WTC11 (cell line): Measurements from ENCODE around the gene PDZD8. TPM values are rescaled to one million over a fixed set of nuclear protein-coding genes. Genes with fewer than 3 reads are reported as not detected.

Experiments used
- ATAC-seq: fragments of 200-7000 bp; cut with Tn5 transposase; 2 replicates; pipeline ENCODE4 v1.10.0; 2021; ENCODE audit warnings: mild to moderate bottlenecking, moderate library complexity
- CTCF ChIA-PET: fragments of 300-600 bp; sonication (Branson Sonifier 250); formaldehyde crosslinking; loops from one replicate; lab custom pipeline; 2021; ENCODE audit warnings: antibody characterized with exemption; lab: Charles Lee
- POLR2A ChIA-PET: fragments of 350-600 bp; sonication (Branson Sonifier 250); formaldehyde crosslinking; loops from one replicate; lab custom pipeline; 2021; ENCODE audit warnings: antibody characterized with exemption; lab: Charles Lee
- DNase-seq: peaks from one replicate; pipeline ENCODE4 v3.0.0; 2021; ENCODE audit warnings: low spot score
- H3K27ac Mint-ChIP-seq: 2 replicates; pipeline ENCODE4 v1.8.0; 2021; ENCODE audit warnings: mixed read lengths
- H3K27me3 Mint-ChIP-seq: 2 replicates; pipeline ENCODE4 v1.8.0; 2021; ENCODE audit warnings: low read depth, mild to moderate bottlenecking, moderate library complexity, mixed read lengths
- H3K36me3 Mint-ChIP-seq: 2 replicates; pipeline ENCODE4 v1.8.0; 2021; ENCODE audit warnings: mixed read lengths
- H3K4me1 Mint-ChIP-seq: 2 replicates; pipeline ENCODE4 v1.8.0; 2022; ENCODE audit warnings: mixed read lengths
- H3K4me3 Mint-ChIP-seq: 2 replicates; pipeline ENCODE4 v1.8.0; 2021; ENCODE audit warnings: mild to moderate bottlenecking, moderate library complexity, mixed read lengths
- H3K9me3 Mint-ChIP-seq: 2 replicates; pipeline ENCODE4 v1.8.0; 2021; ENCODE audit warnings: mixed read lengths
- ATF3 ChIP-seq: sonication (generic); formaldehyde crosslinking; conservative IDR thresholded peaks from 2 replicates; pipeline ENCODE4 v1.8.1; 2022; ENCODE audit warnings: mild to moderate bottlenecking, missing genetic modification reagents
- E2F1 ChIP-seq: sonication (generic); formaldehyde crosslinking; IDR thresholded peaks from 2 replicates; pipeline ENCODE4 v1.8.0; 2022; ENCODE audit warnings: mild to moderate bottlenecking, missing genetic modification reagents
- E2F5 ChIP-seq: sonication (generic); formaldehyde crosslinking; IDR thresholded peaks from 2 replicates; pipeline ENCODE4 v1.8.1; 2022; ENCODE audit warnings: mild to moderate bottlenecking, moderate library complexity, missing genetic modification reagents
- EMX1 ChIP-seq: fragments of 250-450 bp; sonication (Bioruptor Pico); IDR thresholded peaks from 2 replicates; pipeline ENCODE4 v1.8.0; 2021; ENCODE audit warnings: mild to moderate bottlenecking
- GTF2I ChIP-seq: fragments of 250-450 bp; sonication (Bioruptor Pico); conservative IDR thresholded peaks from 2 replicates; pipeline ENCODE4 v1.4.0; 2021; ENCODE audit warnings: mild to moderate bottlenecking
- IRF2 ChIP-seq: sonication (generic); formaldehyde crosslinking; IDR thresholded peaks from 2 replicates; pipeline ENCODE4 v1.8.0; 2022; ENCODE audit warnings: low read depth, missing genetic modification reagents, borderline replicate concordance
- JUN ChIP-seq: sonication (generic); formaldehyde crosslinking; IDR thresholded peaks from 2 replicates; pipeline ENCODE4 v1.8.0; 2023; ENCODE audit warnings: mild to moderate bottlenecking, missing genetic modification reagents
- NFYB ChIP-seq: sonication (generic); formaldehyde crosslinking; conservative IDR thresholded peaks from 2 replicates; pipeline ENCODE4 v1.8.0; 2022; ENCODE audit warnings: low read depth, missing genetic modification reagents
- NR2C2 ChIP-seq: sonication (generic); formaldehyde crosslinking; IDR thresholded peaks from 2 replicates; pipeline ENCODE4 v1.8.0; 2022; ENCODE audit warnings: mild to moderate bottlenecking, missing genetic modification reagents
- OVOL2 ChIP-seq: fragments of 250-450 bp; sonication (Bioruptor Pico); IDR thresholded peaks from 2 replicates; pipeline ENCODE4 v1.9.0; 2021; ENCODE audit warnings: mild to moderate bottlenecking, borderline replicate concordance
- RELA ChIP-seq: sonication (generic); formaldehyde crosslinking; IDR thresholded peaks from 2 replicates; pipeline ENCODE4 v1.8.1; 2022; ENCODE audit warnings: missing genetic modification reagents, mild to moderate bottlenecking, borderline replicate concordance
- USF2 ChIP-seq: sonication (generic); formaldehyde crosslinking; IDR thresholded peaks from 2 replicates; pipeline ENCODE4 v1.8.1; 2023; ENCODE audit warnings: mild to moderate bottlenecking, missing genetic modification reagents, moderate library complexity
- ZBTB43 ChIP-seq: sonication (generic); formaldehyde crosslinking; IDR thresholded peaks from 2 replicates; pipeline ENCODE4 v1.8.1; 2023; ENCODE audit warnings: mild to moderate bottlenecking, missing genetic modification reagents
- ZNF281 ChIP-seq: sonication (generic); formaldehyde crosslinking; IDR thresholded peaks from 2 replicates; pipeline ENCODE4 v1.8.0; 2023; ENCODE audit warnings: mild to moderate bottlenecking, missing genetic modification reagents
- ZNF317 ChIP-seq: sonication (generic); formaldehyde crosslinking; IDR thresholded peaks from 2 replicates; pipeline ENCODE4 v1.8.1; 2023; ENCODE audit warnings: low read depth, mild to moderate bottlenecking, moderate library complexity, missing genetic modification reagents, borderline replicate concordance
- ZNF396 ChIP-seq: fragments of 250-450 bp; sonication (Bioruptor Pico); IDR thresholded peaks from 2 replicates; pipeline ENCODE4 v1.8.0; 2021; ENCODE audit warnings: mild to moderate bottlenecking, moderate library complexity, borderline replicate concordance
- ZNF416 ChIP-seq: fragments of 250-450 bp; sonication (Bioruptor Pico); IDR thresholded peaks from 2 replicates; pipeline ENCODE4 v1.9.0; 2021; ENCODE audit warnings: mild to moderate bottlenecking, inconsistent platforms
- ZNF532 ChIP-seq: fragments of 250-450 bp; sonication (Bioruptor Pico); IDR thresholded peaks from 2 replicates; pipeline ENCODE4 v1.9.0; 2021; ENCODE audit warnings: mild to moderate bottlenecking, borderline replicate concordance
- ZSCAN18 ChIP-seq: fragments of 250-450 bp; sonication (Bioruptor Pico); IDR thresholded peaks from 2 replicates; pipeline ENCODE4 v2.1.2; 2022; ENCODE audit warnings: mild to moderate bottlenecking, moderate library complexity
- total RNA-seq: library from RNA; stranded (reverse); gene quantifications from 3 replicates; pipeline ENCODE4 v1.2.3, GENCODE V29; 2021

The PDZD8 gene
- total RNA-seq, 1 experiment from 2014 or later = 52.7 TPM

- ChIA-PET POLR2A (no interaction called here), CTCF (interaction anchor here (1.2 to 3.1 kb wide), 6 partner anchors 9 to 144 kb away, joined by 3 to 36 read pairs (median 4); no protein-coding TSS in a partner anchor)
- Mint-ChIP-seq H3K36me3 (peaks cover 16% of the 10 kb centered on the region), H3K27me3 (no peaks in the 10 kb centered on the region), H3K9me3 (0 out of 2 replicates have a peak, but pooled peaks cover 6% of the 10 kb centered on the region)
- TF ChIP-seq GTF2I (CRISPR knock-in tag) = no peak
- no peak for TF ChIP-seq ZNF532
- no peak for TF ChIP-seq NR2C2 (CRISPR knock-in tag)
- no peak for TF ChIP-seq OVOL2 (CRISPR knock-in tag)
- no peak for TF ChIP-seq RELA
- TF ChIP-seq ZNF396 (CRISPR knock-in tag) = no peak
- TF ChIP-seq E2F1 (CRISPR knock-in tag) = no peak
- TF ChIP-seq IRF2 (CRISPR knock-in tag) = no peak
- no peak for TF ChIP-seq USF2 (CRISPR knock-in tag)
- no peak for TF ChIP-seq ZSCAN18 (CRISPR knock-in tag)
- no peak for TF ChIP-seq ZBTB43 (CRISPR knock-in tag)
- no peak for TF ChIP-seq JUN (CRISPR knock-in tag)
- no peak for TF ChIP-seq ZNF317
- no peak for TF ChIP-seq ZNF281 (CRISPR knock-in tag)
- TF ChIP-seq EMX1 (CRISPR knock-in tag) = no peak
- no peak for TF ChIP-seq NFYB (CRISPR knock-in tag)
- no peak for TF ChIP-seq ZNF416 (CRISPR knock-in tag)
- no peak for TF ChIP-seq ATF3
- no peak for TF ChIP-seq E2F5
- TF ChIP-seq, all 79 proteins: peak for 0
- Mint-ChIP-seq H3K4me1 (peaks cover 48% of the 10 kb centered on the region), H3K27ac (peak overlapping the region; percentile 59), H3K4me3 (no peak overlapping the region)
- ATAC-seq = no peak
- DNase-seq = no peak
Observed at GRCh38 chr10:117322260-117322659, 53.0 kb downstream of the PDZD8 start.
